CD4-positive, alpha-beta T cell treated with Interleukin-2 at 100 ng/mL for 4 hours (primary cell): Measurements from ENCODE around the gene AKIRIN2.

Source experiments
- DNase-seq: peaks from one replicate; pipeline ENCODE4 v3.0.0-alpha.2; 2020; ENCODE audit warnings: low spot score

AKIRIN2 gene

DNA sequence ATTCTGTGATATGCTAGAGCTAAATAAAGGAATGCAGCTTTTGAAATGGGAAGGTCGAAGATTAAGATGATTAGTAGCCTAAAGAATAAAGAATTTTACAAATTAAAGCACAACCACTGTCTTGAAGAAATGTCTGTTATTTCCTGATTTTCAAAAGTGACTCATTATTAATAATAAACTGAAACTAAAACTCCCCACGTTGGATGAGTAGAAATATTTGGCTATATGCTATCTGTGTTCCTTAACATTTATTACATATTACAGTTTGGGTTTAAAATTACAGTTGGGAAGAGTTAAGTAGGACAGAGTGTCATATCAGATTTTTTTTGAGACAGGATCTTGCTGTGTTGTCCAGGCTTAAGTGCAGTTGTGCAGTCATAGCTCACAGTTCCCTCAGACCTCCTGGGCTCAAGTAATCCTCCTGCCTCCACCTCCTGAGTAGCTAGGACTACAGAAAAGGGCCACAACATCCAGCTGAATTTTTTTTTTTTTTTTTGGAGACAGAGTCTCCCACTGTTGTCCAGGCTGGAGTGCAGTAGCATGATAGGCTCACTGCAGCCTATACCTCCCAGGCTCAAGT is 47.1 kb downstream of the AKIRIN2 start:
- no peak for DNase-seq

DNA sequence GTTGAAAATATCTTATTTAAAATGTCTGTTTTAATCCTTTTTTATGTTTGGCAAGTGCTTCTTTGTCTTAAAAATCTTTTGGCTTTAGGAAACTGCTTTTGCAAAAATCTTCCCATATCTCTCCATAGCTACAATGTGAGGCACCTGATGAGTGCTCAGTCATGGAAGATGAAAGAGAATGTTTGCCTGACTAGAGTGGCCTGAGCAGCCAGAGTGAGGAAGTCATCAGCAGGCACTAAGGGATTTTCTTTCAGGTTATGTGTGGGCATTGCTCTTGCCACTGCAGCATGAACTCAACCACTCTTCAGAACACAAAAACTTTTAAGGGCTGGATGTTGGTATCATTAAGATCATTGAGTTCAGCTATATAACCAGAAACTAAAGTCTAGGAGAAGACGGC is 47.9 kb downstream of the AKIRIN2 start:
- DNase-seq, result no peak

DNA sequence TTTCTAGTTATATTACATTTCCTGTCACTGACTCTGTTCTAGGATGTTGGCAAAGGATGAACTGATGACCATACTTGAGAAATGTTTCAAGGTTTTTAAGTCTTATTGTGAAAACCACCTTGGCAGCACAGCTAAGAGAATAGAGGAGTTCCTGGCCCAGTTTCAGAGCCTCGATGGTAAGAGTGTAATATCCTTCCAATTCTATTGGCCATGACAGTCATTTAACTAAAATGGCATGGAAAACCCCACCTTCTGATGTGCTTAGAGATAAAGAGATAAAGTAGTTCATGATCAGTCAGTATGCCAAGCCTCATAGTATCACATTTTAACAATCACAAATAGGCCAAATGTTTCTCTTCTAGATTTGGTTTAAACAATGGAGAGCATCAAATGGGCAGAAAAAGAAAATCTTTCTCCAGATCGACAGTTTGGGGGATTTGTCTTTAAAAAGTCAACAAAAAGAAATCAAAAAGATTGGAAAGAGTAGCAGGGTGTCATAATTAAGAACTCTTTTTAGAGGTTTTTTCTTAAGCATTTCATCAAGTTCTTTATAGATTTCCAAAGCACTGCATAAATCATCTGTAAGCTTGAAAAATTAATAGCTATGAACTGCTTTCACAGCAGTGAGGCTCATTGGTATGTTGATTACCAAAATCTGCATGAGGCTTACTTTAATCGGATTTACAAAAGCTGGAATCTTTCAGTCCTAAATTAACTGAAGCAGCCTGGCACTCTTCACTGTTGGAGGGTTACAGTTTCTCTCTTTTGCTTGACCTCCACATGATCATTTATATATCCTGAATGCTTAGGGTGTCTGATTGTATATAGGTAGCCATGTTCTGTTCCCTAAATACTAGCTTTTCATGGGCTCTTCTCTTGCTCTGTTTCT is 48.7 kb downstream of the AKIRIN2 start:
- DNase-seq, result peak; percentile 23

DNA sequence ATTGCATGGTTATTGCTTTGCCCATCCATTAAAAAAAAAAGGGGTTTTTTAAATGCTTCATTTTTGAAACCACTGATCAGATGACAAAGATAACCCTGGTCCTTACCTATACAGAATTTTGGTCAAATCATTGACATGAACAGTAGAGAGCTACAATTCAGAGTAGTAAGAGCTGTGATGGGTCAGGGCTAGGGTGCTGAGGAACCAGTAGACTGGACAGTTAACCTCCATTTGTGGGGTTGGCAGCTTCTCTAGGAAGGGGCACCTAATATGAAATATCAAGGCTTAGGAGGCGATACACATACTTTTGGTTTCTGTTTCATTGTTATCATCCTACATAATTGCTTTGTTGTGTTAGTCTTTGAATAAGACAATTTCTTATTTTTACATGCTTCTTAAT is 57.0 kb downstream of the AKIRIN2 start:
- peak; percentile 11 for DNase-seq

DNA sequence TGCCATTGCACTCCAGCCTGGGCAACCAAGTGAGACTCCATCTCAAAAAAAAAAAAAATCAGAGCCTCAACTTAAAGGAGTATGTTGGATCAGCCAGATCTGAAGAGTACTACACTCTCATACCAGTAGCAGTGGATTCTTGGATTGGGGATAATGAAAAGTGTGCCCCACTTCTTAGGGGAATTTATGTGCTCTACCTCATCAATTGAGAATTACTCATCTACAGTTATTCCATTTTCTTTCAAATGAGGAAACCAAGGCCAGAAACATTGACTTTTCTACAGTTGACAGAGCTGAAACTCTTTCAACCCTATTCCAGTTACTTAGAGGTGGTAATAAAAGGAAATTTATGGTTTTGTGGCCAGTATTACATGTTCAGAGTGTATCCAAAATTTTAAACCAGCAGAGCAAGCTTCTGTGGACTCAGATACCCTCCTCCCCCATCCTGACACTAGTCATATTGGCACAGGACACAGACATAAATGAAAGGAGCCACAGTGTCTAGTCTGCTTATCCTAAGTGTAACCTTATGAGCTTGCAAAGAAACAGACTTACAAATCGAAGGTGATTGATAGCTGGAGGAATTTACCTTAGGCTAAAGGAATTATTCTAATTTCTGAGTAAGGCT is 60.9 kb downstream of the AKIRIN2 start:
- DNase-seq, result no peak

DNA sequence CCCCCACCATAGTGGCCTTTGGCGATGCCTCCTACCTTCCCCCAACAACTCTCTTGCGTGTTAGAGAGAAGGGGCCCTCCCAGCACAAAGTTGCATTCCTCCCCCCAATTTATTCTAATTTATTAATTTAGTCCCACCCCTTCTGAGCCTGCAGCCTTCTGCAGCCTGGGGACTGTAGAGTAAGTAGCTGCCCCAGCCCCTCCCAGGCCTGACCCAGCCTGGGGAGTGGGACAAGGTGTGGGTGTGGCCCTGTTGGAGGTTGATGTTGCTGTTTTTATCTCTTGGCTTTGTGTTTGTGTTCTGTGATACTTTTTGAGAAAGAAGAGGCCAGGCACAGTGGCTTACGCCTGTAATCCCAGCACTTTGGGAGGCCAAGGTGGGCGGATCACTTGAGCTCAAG is 62.7 kb downstream of the AKIRIN2 start:
- no peak for DNase-seq

DNA sequence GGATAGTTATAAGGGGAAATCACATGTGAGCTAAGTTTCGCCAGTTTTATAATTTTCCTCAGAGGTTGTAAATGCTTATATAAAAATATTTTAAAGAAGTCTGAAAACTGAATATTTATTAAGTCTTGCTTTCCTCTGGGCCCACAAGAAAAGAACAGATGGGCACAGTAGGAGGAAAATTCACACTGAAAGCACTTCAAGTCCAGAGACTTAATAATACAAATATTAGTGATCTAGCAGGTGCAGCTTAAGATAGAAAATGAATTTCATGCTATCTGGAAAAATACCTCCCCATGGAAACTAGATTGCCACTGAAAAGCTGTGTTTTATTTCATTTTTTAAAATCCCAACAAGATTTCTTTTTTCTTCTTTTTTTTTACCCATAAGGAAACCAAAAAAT is 64.9 kb downstream of the AKIRIN2 start:
- DNase-seq, result no peak

DNA sequence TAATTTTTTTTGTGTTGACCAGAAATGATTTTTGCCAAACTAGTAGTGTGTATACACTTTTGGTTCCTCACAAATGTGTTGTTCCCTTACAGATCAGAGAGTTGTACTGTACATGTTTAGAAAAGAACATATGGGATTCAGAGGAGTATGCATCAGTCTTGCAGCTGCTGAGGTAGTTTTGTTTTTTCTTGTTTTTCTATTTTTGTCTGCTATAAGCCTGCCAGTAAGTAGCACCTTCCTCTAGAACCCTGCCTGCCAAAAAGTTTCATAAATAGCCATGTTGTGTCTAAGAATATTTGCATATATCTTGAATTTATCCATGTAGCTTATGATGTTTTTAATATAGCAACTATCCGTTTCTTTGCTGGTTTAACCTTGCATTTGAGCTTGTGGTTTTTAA is 65.7 kb downstream of the AKIRIN2 start:
- DNase-seq, result no peak

DNA sequence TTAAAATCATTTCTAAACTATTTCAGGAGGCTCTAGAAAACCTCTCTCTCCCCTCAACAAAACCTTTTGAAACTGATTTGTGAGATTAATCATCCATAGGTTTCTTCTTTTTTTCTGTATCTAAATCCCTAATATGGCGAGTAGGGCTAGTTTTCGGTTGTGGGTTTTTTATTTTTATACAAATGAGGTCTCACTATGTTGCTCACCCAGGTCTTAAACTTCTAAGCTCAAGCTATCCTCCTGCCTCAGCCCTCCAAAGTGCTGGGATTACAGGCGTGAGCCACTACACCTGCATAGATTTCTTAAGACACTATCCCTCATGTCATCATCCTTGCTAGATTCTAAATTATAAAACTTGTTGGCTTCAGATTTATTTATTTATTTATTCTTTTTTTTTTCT is 68.2 kb downstream of the AKIRIN2 start:
- no peak for DNase-seq

DNA sequence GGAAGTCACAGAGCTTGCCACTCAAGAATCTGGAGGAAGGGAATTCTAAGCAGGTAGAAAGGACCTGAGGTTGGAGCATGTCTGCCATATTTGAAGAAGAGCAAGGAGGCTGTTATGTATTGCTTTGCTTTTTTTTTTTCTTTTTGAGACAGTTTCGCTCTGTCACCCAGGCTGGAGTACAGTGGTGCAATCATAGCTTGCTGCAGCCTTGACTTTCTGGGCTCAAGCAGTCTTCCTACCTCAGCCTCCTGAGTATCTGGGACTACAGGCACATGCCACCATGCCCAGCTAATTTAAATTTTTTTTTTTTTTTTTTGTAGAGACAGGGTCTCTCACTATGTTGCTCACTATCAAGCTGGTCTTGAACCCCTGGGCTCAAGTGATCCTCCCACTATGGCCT is 71.3 kb downstream of the AKIRIN2 start:
- no peak for DNase-seq

DNA sequence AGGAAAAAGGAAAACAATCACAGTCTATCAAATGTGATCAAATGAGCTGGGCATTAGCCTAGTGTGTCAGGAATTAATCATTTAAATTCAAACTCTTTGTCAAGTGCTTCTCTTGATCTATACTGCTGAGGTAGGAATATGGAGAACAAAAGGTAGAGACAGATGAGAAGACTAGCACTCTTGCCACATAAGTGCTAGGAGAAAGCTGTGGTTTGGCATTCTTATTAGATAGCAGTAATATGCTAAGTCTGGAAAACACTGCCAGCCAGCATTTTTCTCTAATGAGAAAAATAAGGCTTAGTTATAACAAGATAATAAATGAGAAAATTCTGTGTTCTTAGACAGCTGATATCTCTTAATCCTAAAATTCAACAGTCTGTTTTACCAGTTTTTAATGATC is 73.2 kb downstream of the AKIRIN2 start:
- no peak for DNase-seq

DNA sequence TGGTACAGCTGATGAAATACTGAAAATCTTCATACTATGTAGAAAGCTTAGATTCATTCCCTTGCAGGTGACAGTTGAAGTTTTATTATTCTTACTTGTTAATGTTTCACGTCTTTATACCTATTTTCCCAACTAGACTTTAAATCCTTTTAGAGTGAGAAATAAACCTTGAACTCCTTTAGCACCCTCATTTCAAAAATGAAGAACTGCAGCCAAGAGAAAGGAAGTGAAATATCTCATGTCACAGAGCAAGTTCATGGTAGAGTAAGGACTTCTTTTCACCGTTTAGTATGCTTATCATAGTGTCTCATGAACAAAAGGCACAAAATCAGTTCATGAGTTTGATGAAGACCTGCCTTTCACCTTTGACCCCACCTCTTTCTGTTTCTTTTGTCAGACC is 73.6 kb downstream of the AKIRIN2 start:
- DNase-seq, result no peak
